NCI-H1694 (cell line): Measurements from ENCODE around the gene LRRC15.

Experiments used
- DNase-seq: peaks from one replicate; lab custom pipeline; 2025; lab: John Stamatoyannopoulos, UW

The LRRC15 gene

GRCh38 chr3:194384569-194385001 is 15.0 kb upstream of the LRRC15 start:
- DNase-seq: no peak

GRCh38 chr3:194384156-194384555 is 14.6 kb upstream of the LRRC15 start:
- DNase-seq: no peak

DNA sequence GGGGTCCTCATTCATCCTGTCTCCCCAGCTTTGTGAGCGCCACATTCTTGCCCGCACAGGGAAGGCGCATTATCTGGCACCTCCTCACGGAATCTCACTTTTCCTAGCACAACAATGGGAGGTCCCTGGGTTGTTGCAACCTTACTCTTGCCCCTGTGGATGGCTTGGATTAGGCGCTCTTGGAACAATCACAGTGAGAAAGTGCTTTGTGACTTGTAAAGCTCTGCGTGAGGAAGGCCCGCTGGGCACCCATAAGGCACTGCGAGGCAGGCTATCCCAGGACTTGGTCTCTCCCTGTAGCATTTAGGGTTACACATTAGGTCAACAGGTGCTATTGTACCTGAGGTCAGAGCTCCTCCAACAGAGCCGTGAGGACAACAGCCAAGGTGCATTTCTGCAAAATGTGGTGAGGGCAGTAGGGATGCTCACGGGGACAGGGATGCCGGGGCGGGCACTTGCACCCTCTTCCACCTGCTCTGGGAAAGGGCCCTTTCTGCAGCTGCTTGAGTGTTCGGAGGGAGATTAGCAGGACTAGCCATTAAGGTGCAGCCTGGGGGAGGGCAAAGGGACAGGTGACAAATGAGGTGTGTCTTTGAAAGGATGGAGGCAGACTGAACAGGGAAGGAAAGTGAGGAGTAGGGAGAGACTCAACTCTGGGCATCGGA is 13.9 kb upstream of the LRRC15 start:
- no peak for DNase-seq

DNA sequence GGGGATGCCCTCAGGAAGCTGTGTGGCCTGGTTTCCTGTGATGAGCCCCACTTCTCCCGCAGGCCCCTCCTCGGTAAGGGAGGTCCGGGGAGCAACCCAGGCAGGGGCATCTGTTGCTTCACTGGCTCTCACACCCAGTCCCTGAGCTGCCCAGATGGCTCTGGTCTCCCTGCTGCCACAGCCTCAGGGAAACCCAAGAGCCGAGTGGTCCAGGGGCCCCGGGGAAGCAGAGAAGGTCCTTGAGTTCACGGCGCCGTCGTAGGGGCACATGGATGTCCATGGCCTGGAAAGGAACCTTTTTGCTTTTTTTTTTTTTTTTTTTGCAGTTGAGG is 13.3 kb upstream of the LRRC15 start:
- DNase-seq: no peak

- DNase-seq: no peak
These were observed 12.8 kb upstream of the LRRC15 start for GRCh38 chr3:194382196-194382891.

DNA sequence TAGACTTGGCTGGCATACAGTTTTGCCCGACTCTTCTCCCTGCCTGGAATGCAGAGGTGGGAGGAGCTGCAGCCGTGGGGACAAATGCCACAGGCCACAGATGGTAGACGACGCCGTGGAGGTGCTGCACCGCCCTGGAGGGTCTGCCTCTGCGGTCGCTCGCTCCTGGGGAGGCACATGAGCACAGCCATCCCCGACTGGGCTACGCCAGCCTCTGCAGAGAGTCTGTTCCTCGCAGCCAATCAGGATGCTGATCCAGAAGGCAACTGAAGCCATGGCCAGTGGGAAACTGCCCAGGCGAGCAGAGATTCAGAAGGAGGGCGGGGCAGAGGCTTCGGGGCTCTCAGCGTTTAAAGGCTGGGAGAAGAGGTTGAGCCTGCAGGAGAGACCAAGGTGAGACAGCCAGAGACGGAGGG is 11.9 kb upstream of the LRRC15 start:
- no peak for DNase-seq

- no peak for DNase-seq
These were observed 10.8 kb upstream of the LRRC15 start for GRCh38 chr3:194380326-194380725.

- no peak for DNase-seq
These were observed 10.1 kb upstream of the LRRC15 start for GRCh38 chr3:194379651-194380050.

- DNase-seq: no peak
These were observed 9.7 kb upstream of the LRRC15 start for GRCh38 chr3:194379231-194379630.

- no peak for DNase-seq
These were observed 8.2 kb upstream of the LRRC15 start for GRCh38 chr3:194377708-194378107.

DNA sequence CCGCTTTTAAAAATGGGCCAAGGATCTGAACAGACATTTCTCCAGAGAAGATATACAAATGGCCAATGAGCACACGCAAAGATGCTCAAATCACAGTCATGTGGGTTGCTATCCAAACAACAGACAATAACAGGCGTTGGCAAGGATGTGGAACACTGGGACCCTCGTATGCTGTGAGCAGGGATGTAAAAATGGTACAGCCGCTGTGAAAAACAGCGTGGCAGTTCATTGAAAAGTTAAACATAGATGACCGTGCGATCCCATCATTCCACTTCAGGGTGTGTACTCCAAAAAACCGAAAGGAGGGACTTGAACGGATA is 6.7 kb upstream of the LRRC15 start:
- DNase-seq: no peak

- DNase-seq: no peak
These were observed 6.1 kb upstream of the LRRC15 start for GRCh38 chr3:194375473-194376240.

DNA sequence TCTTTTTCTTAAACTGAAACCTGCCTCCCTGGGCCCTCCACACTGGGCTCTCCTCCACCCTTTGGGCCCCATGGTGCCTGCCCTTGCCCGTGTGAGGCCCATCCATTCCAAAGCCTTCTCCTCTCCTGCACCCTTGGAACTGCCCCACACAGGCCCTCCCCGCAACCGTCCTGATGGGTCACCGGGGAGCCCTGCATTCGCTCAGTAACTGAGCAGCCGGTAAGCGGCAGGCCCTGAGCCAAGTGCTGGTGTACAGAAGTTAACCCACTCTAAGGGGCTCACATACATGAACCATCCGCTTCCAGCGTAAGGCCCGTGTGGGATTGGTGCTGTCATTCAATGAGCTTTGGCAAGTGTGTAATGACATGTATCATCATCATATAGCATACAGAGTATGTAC is 5.4 kb upstream of the LRRC15 start:
- DNase-seq: no peak

- DNase-seq: no peak
These were observed 4.4 kb upstream of the LRRC15 start for GRCh38 chr3:194373899-194374298.

DNA sequence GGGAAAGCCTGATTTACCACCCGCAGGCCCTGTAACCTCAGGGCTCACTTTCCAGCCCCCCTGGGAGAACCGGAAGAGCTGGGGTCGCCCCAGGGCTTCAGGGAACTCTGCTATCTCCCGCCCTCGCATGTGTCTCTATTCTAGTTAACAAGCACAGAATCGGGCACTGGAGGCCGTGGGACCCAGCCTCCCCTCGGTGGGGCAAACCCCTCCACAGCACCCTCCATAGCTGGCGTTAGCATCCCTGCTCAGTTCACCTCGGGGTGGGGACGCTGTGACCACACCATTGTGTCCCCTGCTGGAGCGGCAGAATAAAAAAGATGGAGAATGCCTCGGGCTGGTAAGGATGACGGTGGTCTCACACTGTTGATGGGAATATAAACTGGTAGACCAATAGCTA is 3.5 kb upstream of the LRRC15 start:
- no peak for DNase-seq

GRCh38 chr3:194370753-194371152 is 1.2 kb upstream of the LRRC15 start:
- no peak for DNase-seq

DNA sequence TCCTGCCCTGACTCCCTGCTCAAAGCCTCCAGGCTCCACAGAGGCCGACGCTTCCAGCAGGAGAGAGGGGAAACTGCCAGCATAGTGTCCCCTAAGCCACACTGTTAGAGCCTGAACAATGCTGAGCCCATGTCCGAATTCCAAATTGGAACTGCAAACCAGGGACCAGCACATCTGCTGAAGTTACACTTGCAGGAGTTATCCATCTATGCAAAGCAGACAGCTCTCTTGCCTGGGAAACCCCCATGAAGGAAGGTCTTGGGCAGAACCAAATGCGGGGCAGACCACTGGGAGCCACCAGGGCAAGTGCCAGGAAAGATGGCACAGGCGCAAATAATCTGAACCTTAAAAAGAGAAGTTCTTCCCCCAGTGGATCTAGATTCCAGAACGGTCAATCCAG is 625 bp downstream of the LRRC15 start:
- no peak for DNase-seq

DNA sequence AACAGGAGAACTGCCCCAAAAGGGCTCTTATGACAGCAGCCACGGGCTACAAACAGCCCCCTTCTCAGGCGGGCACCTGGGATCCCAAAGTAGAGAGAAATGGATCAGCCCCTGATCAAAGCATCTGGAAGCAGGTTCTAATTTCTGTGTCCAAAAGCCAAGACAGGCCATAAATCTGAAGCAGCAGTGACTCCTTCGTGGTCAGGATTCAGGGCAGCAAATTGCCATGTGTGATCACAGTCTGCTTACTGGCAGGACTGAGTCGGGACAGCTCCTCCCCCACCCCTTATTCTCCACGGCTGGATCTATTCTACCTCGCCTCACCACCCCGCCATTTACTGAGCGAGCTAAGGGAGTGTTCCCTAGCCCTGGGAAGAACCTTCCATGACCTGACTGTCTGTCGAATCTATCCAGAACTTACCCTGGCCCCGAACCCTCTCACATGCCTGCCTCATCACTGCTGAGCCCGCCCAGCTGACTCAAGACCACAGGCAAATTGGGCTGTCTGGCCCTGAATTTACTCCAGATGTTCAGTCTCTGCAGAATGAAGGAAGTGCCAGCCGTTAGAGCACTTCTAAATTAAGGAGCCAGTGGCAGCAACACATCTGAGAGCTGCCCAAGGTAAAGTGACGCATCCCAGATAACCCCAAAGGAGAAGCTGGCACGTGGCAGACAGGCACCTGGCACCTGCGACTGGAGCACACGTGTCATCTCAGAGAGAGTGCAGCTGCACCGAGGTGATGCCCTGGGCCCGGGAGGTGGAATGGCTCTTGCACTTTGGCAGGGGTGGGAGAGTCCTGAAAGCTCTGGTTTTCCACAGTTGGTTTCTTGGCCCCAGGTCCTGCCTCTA is 1.3 kb downstream of the LRRC15 start:
- no peak for DNase-seq

DNA sequence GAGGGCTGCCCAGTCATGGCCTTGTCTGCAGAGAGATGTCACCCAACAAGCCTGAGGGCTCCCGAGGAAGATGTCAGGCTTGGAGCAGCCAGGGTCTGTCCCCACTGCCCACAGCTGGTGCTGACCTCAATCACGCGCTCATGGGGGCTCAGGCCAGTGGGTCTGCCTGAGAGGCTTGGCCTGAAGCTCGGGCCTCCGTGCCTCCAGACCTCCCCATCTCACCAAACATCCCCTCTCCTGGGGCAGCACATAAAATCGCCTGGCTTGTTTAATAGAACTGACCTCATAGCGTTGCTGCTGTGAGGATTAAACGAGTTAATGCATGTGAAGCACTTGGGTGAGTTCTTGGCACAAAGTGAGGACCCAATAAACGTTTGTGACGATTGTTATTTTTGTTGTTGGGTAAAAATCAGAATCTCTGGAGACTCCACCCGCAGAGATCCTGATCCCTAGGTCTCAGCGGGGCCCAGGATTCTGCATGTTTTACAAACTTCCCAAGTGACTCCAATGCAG is 3.5 kb downstream of the LRRC15 start:
- no peak for DNase-seq

DNA sequence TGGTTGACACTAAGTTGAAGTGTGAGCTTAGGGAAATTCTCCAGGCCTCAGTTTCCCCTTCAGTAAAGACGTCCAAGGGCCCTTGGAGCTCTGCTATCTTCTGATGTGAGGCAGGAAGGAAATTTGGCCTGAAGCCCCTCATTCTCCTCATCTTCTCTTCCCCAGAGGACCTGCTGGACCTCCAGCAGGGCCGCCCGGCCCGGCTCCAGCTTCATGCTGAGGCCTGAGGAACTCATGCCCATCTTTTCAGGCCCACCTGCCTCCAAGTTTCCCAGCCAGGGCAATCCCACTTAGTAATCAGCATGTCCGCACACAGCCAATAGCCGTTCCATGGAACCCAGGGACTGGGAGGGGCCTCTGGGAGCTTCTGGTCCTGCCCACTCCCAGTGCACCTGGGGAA is 4.0 kb downstream of the LRRC15 start:
- DNase-seq: no peak

- peak; percentile 51 for DNase-seq
These were observed 4.7 kb downstream of the LRRC15 start for GRCh38 chr3:194364652-194365434.

GRCh38 chr3:194364314-194364651 is 5.3 kb downstream of the LRRC15 start:
- no peak for DNase-seq
